K562 (cell line): ENCODE measurements around the gene CNPY3. TPM values are rescaled to one million over a fixed set of nuclear protein-coding genes. Genes with fewer than 3 reads are reported as not detected.

Experiments used
- CEBPB ChIP-seq: fragments of 450-650 bp; IDR thresholded peaks from 2 replicates; pipeline ENCODE4 v1.6.1; 2016; ENCODE audit warnings: missing genetic modification characterization, missing compliant biosample characterization
- ELF4 ChIP-seq: fragments of 450-650 bp; formaldehyde crosslinking; IDR thresholded peaks from 2 replicates; pipeline ENCODE4 v1.4.0; 2022; ENCODE audit warnings: missing genetic modification characterization
- GATA2 ChIP-seq: sonication (generic); formaldehyde crosslinking; IDR thresholded peaks from 2 replicates; pipeline ENCODE4 v1.4.0; 2020; ENCODE audit warnings: mild to moderate bottlenecking, missing genetic modification reagents
- HMG20A ChIP-seq: fragments of 450-650 bp; formaldehyde crosslinking; conservative IDR thresholded peaks from 2 replicates; pipeline ENCODE4 v1.4.0; 2020; ENCODE audit warnings: mild to moderate bottlenecking, mixed read lengths
- JUND ChIP-seq, 2 experiments: IDR thresholded peaks; 2 replicates in 1 of 2; 3 replicates in 1 of 2; pipeline ENCODE4 v1.6.1; 2011; ENCODE audit warnings: borderline replicate concordance in 2 of 2, low read depth in 2 of 2, low read length in 2 of 2, improper control_type of control experiment in 1 of 2, missing biosample characterization in 1 of 2, missing genetic modification characterization in 1 of 2, missing genetic modification reagents in 1 of 2
- MAFG ChIP-seq: fragments of 450-650 bp; conservative IDR thresholded peaks from 2 replicates; pipeline ENCODE4 v1.6.1; 2016; ENCODE audit warnings: missing genetic modification characterization, missing compliant biosample characterization
- MEF2A ChIP-seq: IDR thresholded peaks from 2 replicates; pipeline ENCODE4 v1.6.1; 2011; ENCODE audit warnings: low read depth, mild to moderate bottlenecking, low read length, moderate library complexity; ENCODE audit not compliant: control insufficient read depth
- NFATC3 ChIP-seq: fragments of 450-650 bp; IDR thresholded peaks from 2 replicates; pipeline ENCODE4 v1.6.1; 2017; ENCODE audit warnings: mild to moderate bottlenecking
- NR2C1 ChIP-seq, 2 experiments: fragments of 450-650 bp; IDR thresholded peaks; 2 replicates each; pipeline ENCODE4 v1.6.1; 2017; ENCODE audit warnings: mild to moderate bottlenecking in 2 of 2, antibody characterized with exemption in 1 of 2, inconsistent platforms in 1 of 2, missing compliant biosample characterization in 1 of 2, missing genetic modification characterization in 1 of 2
- POLR2A ChIP-seq: fragments of 450-650 bp; conservative IDR thresholded peaks from 2 replicates; pipeline ENCODE4 v1.6.1; 2016
- RBBP5 ChIP-seq: fragments of 200-600 bp; sonication (generic); IDR thresholded peaks from 2 replicates; pipeline ENCODE4 v1.6.1; 2012; ENCODE audit warnings: borderline replicate concordance, mild to moderate bottlenecking, low read length, control low read depth, inconsistent platforms; ENCODE audit not compliant: insufficient read depth, poor library complexity, severe bottlenecking
- SIX5 ChIP-seq, 2 experiments: IDR thresholded peaks; 2 replicates each; pipeline ENCODE4 v1.6.1; 2011; ENCODE audit warnings: low read length in 2 of 2, borderline replicate concordance in 1 of 2, low read depth in 1 of 2, mild to moderate bottlenecking in 1 of 2, moderate library complexity in 1 of 2; ENCODE audit not compliant: insufficient read depth in 1 of 2
- SPI1 ChIP-seq: IDR thresholded peaks from 2 replicates; pipeline ENCODE4 v1.6.1; 2011; ENCODE audit warnings: low read depth, low read length, control low read depth, borderline replicate concordance
- ZNF134 ChIP-seq: fragments of 250-450 bp; sonication (Bioruptor Pico); conservative IDR thresholded peaks from 2 replicates; pipeline ENCODE4 v1.4.0; 2020
- ZNF444 ChIP-seq: fragments of 250-450 bp; sonication (Bioruptor Pico); IDR thresholded peaks from 2 replicates; pipeline ENCODE4 v1.4.0; 2020; ENCODE audit warnings: mild to moderate bottlenecking, moderate library complexity
- polyA plus RNA-seq, 8 experiments: library from polyadenylated mRNA; depleted of rRNA in 4 of 8; stranded (reverse) in 5 of 8; unstranded in 3 of 8; fragments of >200 nt; fragmentation: Nextera tagmentation in 2 of 8; fragmentation: Illumina TruSeq in 1 of 8; extraction: Ambion mirVana in 2 of 8; extraction: Trizol in 1 of 8; gene quantifications; 2 replicates each; pipeline versions ENCODE4 v1.2.1 to v1.2.3, GENCODE V29; 2011 to 2014; ENCODE audit warnings: inconsistent platforms in 1 of 8, missing spikeins in 1 of 8
- total RNA-seq, 7 experiments: library from RNA; depleted of rRNA in 6 of 7; stranded (reverse); fragments of >200 nt in 6 of 7; fragmentation: Illumina TruSeq in 2 of 7; extraction: Trizol in 2 of 7; gene quantifications; 2 replicates each; pipeline versions ENCODE4 v1.2.1 to v1.2.3, GENCODE V29; 2011 to 2021; ENCODE audit warnings: low replicate concordance in 1 of 7
- TF ChIP-seq, protein P1 (sequence below): fragments of 250-450 bp; sonication (Bioruptor Pico); IDR thresholded peaks from 2 replicates; pipeline ENCODE4 v1.5.0; 2020; ENCODE audit warnings: mild to moderate bottlenecking
- TF ChIP-seq, protein P2 (sequence below): fragments of 450-650 bp; IDR thresholded peaks from 2 replicates; pipeline ENCODE4 v1.6.1; 2018; ENCODE audit warnings: mild to moderate bottlenecking, low read depth; ENCODE audit not compliant: partially characterized antibody
- TF ChIP-seq, protein P3 (sequence below): fragments of 450-650 bp; IDR thresholded peaks from 2 replicates; pipeline ENCODE4 v1.6.1; 2017; ENCODE audit warnings: mild to moderate bottlenecking, moderate library complexity
- TF ChIP-seq, protein P4 (sequence below), 2 experiments: IDR thresholded peaks; 2 replicates each; pipeline ENCODE4 v1.6.1; 2012; ENCODE audit warnings: improper control_type of control experiment in 2 of 2, low read depth in 2 of 2, low read length in 2 of 2, borderline replicate concordance in 1 of 2

CNPY3 gene
- total and polyA plus RNA-seq, 9 of the 15 experiments (the other 6 are each of a cell fraction or from before 2014, with no cell fraction given) = 2.4 to 37.4 (median 21.2) TPM

DNA sequence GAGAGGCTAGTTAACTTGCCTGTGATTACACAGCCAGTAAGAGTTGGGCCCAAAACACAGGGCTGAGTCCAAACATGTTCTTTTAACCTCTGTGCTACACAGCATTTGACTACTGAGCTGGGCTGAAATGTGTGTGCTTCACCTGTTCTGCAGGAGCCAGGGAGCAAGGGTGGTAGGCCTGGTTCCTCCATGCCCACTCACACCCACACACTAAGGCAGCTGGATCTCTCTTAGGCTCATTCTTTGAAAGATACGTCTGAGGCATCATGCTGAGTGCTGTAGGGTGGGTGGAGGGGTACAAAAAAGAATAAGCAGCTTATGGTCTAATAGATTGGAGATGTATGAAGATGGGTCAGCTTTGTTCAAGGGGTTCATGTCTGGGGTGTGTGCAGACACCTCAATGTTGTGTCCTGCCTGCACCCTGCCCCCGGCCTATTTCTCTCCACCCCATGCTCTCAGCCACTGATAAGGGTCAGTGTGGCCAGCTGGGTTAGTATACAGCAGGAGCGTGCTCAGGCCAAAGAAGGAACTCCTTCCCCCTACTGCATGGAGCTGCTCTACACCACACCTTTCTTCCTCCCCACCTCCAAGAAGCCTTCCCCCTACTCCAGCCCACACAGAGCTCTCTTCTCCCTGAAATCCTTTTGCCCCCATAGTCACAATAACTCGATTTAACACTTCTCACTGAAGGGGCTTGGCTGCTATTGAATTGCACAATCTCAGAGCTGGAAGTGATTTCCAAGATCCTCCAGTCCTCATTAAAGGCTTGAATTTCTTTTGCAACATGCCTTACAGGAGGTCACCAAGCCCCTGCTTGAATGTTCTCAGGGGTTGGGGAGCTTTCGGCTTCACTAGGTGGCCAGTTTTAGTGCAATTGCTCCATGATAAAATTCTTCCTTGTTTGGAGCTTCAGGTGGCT is 58.5 kb downstream of the CNPY3 start (continued):
- peak; percentile 39 for TF ChIP-seq RBBP5
- no peak for TF ChIP-seq NFATC3
- no peak for TF ChIP-seq SIX5 (IDR thresholded peaks at IDR 0.05; ENCODE audit: borderline replicate concordance in 1 of 2, insufficient read depth in 1 of 2, low read depth in 1 of 2, low read length in 2 of 2)
- TF ChIP-seq, protein P1, sequence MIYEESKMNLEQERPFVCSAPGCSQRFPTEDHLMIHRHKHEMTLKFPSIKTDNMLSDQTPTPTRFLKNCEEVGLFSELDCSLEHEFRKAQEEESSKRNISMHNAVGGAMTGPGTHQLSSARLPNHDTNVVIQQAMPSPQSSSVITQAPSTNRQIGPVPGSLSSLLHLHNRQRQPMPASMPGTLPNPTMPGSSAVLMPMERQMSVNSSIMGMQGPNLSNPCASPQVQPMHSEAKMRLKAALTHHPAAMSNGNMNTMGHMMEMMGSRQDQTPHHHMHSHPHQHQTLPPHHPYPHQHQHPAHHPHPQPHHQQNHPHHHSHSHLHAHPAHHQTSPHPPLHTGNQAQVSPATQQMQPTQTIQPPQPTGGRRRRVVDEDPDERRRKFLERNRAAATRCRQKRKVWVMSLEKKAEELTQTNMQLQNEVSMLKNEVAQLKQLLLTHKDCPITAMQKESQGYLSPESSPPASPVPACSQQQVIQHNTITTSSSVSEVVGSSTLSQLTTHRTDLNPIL = no peak
- TF ChIP-seq MEF2A = no peak
- no peak for TF ChIP-seq ZNF444 (CRISPR knock-in tag)
- peak; percentile 62; the same call in 1 of the 2 replicates for TF ChIP-seq SPI1
- peak; percentile 63; the same call in 1 of the 2 replicates for TF ChIP-seq GATA2 (CRISPR knock-in tag)
- 0 out of 2 replicates have a peak, but pooled peaks have one; percentile 15 for TF ChIP-seq ELF4
- peak; percentile 94 for TF ChIP-seq CEBPB (tag)
- TF ChIP-seq HMG20A = no peak
- TF ChIP-seq MAFG (tag) = no peak
- TF ChIP-seq ZNF134 (CRISPR knock-in tag) = peak; percentile 87
- peak; percentile 32; the same call in 1 of the 2 replicates for TF ChIP-seq NR2C1 (IDR thresholded peaks at IDR 0.05)
- no peak for TF ChIP-seq NR2C1 (tag; IDR thresholded peaks at IDR 0.05)
- 0 out of 2 replicates have a peak, but pooled peaks have one; percentile 2 for TF ChIP-seq JUND (IDR thresholded peaks at IDR 0.05; ENCODE audit: borderline replicate concordance, low read depth, low read length)
- peak; percentile 35; the same call in 1 of the 3 replicates for TF ChIP-seq JUND (tag; IDR thresholded peaks at IDR 0.05; ENCODE audit: borderline replicate concordance, low read depth, low read length)
- TF ChIP-seq, protein P2, sequence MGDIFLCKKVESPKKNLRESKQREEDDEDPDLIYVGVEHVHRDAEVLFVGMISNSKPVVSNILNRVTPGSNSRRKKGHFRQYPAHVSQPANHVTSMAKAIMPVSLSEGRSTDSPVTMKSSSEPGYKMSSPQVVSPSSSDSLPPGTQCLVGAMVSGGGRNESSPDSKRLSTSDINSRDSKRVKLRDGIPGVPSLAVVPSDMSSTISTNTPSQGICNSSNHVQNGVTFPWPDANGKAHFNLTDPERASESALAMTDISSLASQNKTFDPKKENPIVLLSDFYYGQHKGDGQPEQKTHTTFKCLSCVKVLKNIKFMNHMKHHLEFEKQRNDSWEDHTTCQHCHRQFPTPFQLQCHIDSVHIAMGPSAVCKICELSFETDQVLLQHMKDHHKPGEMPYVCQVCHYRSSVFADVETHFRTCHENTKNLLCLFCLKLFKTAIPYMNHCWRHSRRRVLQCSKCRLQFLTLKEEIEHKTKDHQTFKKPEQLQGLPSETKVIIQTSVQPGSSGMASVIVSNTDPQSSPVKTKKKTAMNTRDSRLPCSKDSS = no peak
- TF ChIP-seq, protein P3, sequence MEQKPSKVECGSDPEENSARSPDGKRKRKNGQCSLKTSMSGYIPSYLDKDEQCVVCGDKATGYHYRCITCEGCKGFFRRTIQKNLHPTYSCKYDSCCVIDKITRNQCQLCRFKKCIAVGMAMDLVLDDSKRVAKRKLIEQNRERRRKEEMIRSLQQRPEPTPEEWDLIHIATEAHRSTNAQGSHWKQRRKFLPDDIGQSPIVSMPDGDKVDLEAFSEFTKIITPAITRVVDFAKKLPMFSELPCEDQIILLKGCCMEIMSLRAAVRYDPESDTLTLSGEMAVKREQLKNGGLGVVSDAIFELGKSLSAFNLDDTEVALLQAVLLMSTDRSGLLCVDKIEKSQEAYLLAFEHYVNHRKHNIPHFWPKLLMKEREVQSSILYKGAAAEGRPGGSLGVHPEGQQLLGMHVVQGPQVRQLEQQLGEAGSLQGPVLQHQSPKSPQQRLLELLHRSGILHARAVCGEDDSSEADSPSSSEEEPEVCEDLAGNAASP = no peak
- no peak for TF ChIP-seq POLR2A
- TF ChIP-seq, protein P4, sequence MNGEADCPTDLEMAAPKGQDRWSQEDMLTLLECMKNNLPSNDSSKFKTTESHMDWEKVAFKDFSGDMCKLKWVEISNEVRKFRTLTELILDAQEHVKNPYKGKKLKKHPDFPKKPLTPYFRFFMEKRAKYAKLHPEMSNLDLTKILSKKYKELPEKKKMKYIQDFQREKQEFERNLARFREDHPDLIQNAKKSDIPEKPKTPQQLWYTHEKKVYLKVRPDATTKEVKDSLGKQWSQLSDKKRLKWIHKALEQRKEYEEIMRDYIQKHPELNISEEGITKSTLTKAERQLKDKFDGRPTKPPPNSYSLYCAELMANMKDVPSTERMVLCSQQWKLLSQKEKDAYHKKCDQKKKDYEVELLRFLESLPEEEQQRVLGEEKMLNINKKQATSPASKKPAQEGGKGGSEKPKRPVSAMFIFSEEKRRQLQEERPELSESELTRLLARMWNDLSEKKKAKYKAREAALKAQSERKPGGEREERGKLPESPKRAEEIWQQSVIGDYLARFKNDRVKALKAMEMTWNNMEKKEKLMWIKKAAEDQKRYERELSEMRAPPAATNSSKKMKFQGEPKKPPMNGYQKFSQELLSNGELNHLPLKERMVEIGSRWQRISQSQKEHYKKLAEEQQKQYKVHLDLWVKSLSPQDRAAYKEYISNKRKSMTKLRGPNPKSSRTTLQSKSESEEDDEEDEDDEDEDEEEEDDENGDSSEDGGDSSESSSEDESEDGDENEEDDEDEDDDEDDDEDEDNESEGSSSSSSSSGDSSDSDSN (IDR thresholded peaks at IDR 0.05; ENCODE audit: borderline replicate concordance in 1 of 2, low read depth in 2 of 2, low read length in 2 of 2) = no peak
